B cell (primary cell): ENCODE measurements around the gene TMEM86B.

Source experiments
- EZH2 ChIP-seq: IDR thresholded peaks from 2 replicates; pipeline ENCODE4 v1.6.1; 2012; ENCODE audit warnings: borderline replicate concordance, low read depth, mild to moderate bottlenecking, moderate library complexity, low read length; ENCODE audit not compliant: insufficient read depth, poor library complexity, severe bottlenecking
- TF ChIP-seq, protein P1 (sequence below): fragments of 200-600 bp; IDR thresholded peaks from one replicate; pipeline ENCODE4 v1.8.0; 2022; ENCODE audit warnings: antibody characterized with exemption, mild to moderate bottlenecking

DNA sequence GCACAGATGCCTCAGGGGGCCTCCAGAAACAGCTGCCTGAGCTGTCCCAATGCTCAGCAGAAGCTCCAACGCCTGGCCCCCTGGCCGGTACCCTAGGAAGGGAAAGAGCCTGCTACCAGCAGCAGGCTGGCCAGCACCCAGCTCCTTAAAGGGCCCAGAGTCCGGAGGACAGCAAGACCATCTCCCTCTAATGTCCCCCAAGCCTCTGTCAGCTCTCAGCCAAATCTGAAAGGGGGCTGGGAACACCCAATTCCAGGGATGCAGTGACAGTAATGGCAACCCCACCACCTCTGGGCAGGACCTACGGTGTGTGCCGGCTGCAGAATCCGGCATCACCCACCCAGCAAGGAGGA, 26.0 kb upstream of the TMEM86B start:
- TF ChIP-seq, protein P1, sequence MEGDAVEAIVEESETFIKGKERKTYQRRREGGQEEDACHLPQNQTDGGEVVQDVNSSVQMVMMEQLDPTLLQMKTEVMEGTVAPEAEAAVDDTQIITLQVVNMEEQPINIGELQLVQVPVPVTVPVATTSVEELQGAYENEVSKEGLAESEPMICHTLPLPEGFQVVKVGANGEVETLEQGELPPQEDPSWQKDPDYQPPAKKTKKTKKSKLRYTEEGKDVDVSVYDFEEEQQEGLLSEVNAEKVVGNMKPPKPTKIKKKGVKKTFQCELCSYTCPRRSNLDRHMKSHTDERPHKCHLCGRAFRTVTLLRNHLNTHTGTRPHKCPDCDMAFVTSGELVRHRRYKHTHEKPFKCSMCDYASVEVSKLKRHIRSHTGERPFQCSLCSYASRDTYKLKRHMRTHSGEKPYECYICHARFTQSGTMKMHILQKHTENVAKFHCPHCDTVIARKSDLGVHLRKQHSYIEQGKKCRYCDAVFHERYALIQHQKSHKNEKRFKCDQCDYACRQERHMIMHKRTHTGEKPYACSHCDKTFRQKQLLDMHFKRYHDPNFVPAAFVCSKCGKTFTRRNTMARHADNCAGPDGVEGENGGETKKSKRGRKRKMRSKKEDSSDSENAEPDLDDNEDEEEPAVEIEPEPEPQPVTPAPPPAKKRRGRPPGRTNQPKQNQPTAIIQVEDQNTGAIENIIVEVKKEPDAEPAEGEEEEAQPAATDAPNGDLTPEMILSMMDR: no peak
- TF ChIP-seq EZH2: no peak
